Left lung (tissue), 10 donors: ENCODE measurements around the gene ABCG8. TPM values are rescaled to one million over a fixed set of nuclear protein-coding genes. Genes with fewer than 3 reads are reported as not detected.

Experiments used
- ATAC-seq: fragments of 200-7000 bp; cut with Tn5 transposase; one replicate; pipeline ENCODE4 v1.9.1; 2020; ENCODE audit warnings: moderate library complexity
- DNase-seq, 4 donors: peaks; one replicate each; pipeline ENCODE4 v3.0.0-alpha.2; 2013 to 2020
- H3K27ac ChIP-seq, 2 donors: fragments of 200-600 bp; sonication (generic) in 1 of 2; one replicate each; pipeline versions ENCODE4 v1.5.0 to v1.8.0; 2020 to 2021
- H3K27me3 ChIP-seq, 2 donors: fragments of 200-600 bp; sonication (generic) in 1 of 2; one replicate each; pipeline versions ENCODE4 v1.5.0 to v1.8.0; 2020 to 2021
- H3K36me3 ChIP-seq, 2 donors: fragments of 200-600 bp; sonication (generic) in 1 of 2; one replicate each; pipeline versions ENCODE4 v1.5.0 to v1.8.0; 2020 to 2021
- H3K4me1 ChIP-seq, 2 donors: fragments of 200-600 bp; one replicate each; pipeline ENCODE4 v1.8.0; 2021
- H3K4me3 ChIP-seq, 2 donors: fragments of 200-600 bp; sonication (generic) in 1 of 2; one replicate each; pipeline versions ENCODE4 v1.5.0 to v1.8.0; 2020 to 2021; ENCODE audit warnings: mild to moderate bottlenecking in 1 of 2
- H3K9me3 ChIP-seq, 2 donors: fragments of 200-600 bp; sonication (generic) in 1 of 2; one replicate each; pipeline versions ENCODE4 v1.5.0 to v1.8.0; 2020 to 2021
- intact Hi-C, 2 donors: fragments of 100-400 bp; cut with DNase I; formaldehyde crosslinking; loops; one replicate each; pipeline versions ENCODE4 v1.11.2 to v1.14.2; 2022
- polyA plus RNA-seq, 6 donors: library from polyadenylated mRNA; unstranded; fragments of 120-200 nt; gene quantifications; one replicate each; pipeline ENCODE4 v1.2.1, GENCODE V29; 2013; ENCODE audit not compliant: insufficient read length in 6 of 6
- total RNA-seq, 2 donors: library from RNA; stranded (reverse); fragmentation: NEBNext Ultra II Directional; extraction: Animal tissue kit (Norgen Biotek cat#: 25700); gene quantifications; one replicate each; pipeline ENCODE4 v1.2.1, GENCODE V29; 2021
- TF ChIP-seq, protein P1 (sequence below), 2 donors: fragments of 200-600 bp; sonication (generic) in 1 of 2; IDR thresholded peaks; one replicate each; pipeline versions ENCODE4 v1.5.0 to v1.8.0; 2021; ENCODE audit warnings: antibody characterized with exemption in 2 of 2
- donor health status: DM: no; HTN: yes; CAD: no.
- donor health status: DM: no; HTN: no; CAD: no.

The ABCG8 gene
- total and polyA plus RNA-seq, 8 donors = 0.48 to 1.3 (median 0.68) TPM; not detected in 2

DNA sequence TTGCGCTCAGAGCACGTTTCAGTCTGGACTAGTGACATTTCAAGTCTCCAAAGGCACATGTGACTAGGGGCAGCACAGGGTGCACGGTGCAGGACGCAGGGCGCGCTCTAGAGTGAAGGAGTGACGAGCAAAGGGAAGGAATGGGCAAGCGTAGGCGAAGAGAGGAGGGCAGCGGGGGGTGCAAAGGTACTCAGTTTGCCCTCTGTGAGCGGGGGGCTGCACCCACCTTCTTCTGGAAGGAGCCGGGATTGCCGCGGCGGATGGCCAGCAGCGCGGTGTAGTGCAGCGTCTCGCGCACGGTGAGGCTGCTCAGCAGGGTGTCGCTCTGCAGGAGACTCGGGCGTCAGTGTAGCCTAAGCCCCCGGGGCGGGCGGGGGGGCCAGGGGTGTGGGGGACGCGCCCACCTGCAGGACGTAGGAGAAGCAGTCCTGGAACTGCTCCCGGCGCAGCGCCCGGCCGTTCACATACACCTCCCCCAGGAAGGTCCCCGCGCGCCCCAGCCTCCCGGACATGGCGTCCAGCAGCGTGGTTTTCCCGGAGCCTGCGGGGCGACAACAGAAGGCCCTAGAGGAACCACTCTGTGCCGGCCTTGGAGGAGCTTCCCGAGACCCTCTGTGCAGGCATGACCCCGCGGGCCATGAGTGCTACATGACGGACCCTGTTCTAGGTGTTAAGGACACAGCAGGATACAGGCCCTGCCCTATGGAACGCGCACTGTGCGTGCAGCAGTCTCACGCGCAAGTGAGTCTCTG is 7.1 kb upstream of the ABCG8 start:
- peaks cover 11 to 46% of the 10 kb centered on the region in 2 donors for H3K27me3 ChIP-seq
- H3K4me3 ChIP-seq = peak overlapping the region in 1 of 2 donors; percentile 7
- intact Hi-C loops = no loop called here
- H3K9me3 ChIP-seq = no peaks in the 10 kb centered on the region
- TF ChIP-seq, protein P1, sequence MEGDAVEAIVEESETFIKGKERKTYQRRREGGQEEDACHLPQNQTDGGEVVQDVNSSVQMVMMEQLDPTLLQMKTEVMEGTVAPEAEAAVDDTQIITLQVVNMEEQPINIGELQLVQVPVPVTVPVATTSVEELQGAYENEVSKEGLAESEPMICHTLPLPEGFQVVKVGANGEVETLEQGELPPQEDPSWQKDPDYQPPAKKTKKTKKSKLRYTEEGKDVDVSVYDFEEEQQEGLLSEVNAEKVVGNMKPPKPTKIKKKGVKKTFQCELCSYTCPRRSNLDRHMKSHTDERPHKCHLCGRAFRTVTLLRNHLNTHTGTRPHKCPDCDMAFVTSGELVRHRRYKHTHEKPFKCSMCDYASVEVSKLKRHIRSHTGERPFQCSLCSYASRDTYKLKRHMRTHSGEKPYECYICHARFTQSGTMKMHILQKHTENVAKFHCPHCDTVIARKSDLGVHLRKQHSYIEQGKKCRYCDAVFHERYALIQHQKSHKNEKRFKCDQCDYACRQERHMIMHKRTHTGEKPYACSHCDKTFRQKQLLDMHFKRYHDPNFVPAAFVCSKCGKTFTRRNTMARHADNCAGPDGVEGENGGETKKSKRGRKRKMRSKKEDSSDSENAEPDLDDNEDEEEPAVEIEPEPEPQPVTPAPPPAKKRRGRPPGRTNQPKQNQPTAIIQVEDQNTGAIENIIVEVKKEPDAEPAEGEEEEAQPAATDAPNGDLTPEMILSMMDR (IDR thresholded peaks at IDR 0.05) = no peak
- no peaks in the 10 kb centered on the region for H3K36me3 ChIP-seq
- peaks cover 0 to 6% of the 10 kb centered on the region in 2 donors for H3K4me1 ChIP-seq
- ATAC-seq = peak; percentile 22
- H3K27ac ChIP-seq = no peak overlapping the region
- peak in 1 of 4 donors; percentile 9 for DNase-seq

DNA sequence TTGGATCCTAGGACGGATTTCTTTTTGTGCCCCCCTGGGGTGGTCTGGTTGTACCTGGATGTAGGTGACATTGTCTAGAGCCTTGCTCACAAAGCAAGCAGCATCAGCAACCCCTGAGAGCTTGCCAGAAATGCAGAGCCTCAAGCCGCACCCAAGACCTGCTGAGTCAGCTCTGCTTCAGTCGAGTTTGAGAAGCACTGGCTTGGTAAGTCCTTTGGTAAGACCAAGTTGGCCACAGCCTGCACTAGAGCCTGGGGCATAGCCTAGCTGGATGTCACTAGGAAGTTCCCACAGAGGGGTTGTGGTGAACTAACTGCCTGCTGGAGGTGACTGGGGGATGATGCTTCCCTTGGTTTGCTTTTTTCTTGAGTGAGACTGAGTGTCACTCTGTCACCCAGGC is 6.3 kb upstream of the ABCG8 start:
- Histone ChIP-seq H3K27me3 (peaks cover 11 to 46% of the 10 kb centered on the region in 2 donors), H3K36me3 (no peaks in the 10 kb centered on the region), H3K4me3 (no peak overlapping the region), H3K27ac (no peak overlapping the region), H3K9me3 (no peaks in the 10 kb centered on the region), H3K4me1 (peaks cover 0 to 6% of the 10 kb centered on the region in 2 donors)
- DNase-seq (no peak), ATAC-seq (no peak)
- intact Hi-C loops = no loop called here
- TF ChIP-seq, protein P1 (IDR thresholded peaks at IDR 0.05) = no peak

DNA sequence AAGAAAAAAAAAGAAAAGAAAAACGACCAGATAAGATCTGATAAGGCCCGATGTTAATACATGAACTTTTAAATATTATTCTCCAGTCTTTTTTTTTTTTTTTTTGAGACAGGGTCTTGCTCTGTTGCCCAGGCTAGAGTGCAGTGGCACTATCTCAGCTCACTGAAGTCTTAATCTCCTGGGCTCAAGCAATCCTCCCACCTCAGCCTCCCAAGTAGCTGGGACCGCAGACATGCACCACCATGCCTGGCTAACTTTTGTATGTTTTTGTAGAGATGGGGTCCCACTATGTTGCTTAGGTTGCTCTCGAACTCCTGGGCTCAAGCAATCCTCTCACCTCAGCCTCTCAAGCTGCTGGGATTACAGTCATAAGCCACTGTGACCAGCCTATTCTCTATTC is 1.7 kb upstream of the ABCG8 start:
- H3K36me3 ChIP-seq = no peaks in the 10 kb centered on the region
- no peak overlapping the region for H3K4me3 ChIP-seq
- intact Hi-C loops = no loop called here
- H3K27ac ChIP-seq = no peak overlapping the region
- TF ChIP-seq, protein P1 (IDR thresholded peaks at IDR 0.05) = no peak
- peaks cover 0 to 19% of the 10 kb centered on the region in 2 donors for H3K27me3 ChIP-seq
- no peaks in the 10 kb centered on the region for H3K9me3 ChIP-seq
- H3K4me1 ChIP-seq = peaks cover 0 to 4% of the 10 kb centered on the region in 2 donors
- DNase-seq = no peak
- ATAC-seq = no peak

DNA sequence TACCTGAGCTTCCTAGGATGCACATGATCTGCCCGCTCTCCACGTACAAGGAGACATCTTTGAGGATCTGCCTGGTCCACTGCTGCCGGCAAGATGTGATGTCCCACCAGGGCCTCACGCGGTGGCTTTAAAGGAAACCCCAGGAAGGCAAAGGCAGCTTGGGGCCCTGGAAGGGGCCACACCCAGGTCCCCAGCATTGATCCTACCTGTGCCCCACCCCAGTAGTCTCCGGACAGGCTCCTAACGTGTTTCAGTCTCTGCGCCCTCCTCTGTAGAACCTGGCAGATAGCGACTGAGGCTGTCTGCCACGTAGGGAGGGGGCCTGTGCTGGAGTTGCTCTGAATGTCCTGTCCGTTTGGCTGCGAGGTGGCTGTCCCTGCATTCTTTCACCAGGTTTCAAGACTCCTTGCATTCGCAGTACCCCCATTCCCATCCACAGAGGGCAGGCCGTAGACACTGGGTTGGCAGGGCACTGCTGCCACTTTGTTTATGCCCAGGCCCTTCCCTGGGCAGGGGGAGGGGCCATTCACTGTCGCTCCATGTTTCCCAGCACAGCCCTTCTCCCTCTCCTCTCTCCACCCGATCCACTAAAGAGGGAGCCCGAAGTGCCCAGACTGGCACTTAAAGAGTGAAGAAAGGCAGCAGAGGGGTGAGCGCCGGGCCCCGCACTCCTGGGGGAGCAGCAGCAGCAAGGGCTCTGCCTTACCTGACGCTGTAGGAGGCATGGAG is 776 bp upstream of the ABCG8 start:
- TF ChIP-seq, protein P1 (IDR thresholded peaks at IDR 0.05) = no peak
- intact Hi-C loops = no loop called here
- no peak overlapping the region for H3K27ac ChIP-seq
- no peaks in the 10 kb centered on the region for H3K4me1 ChIP-seq
- DNase-seq = no peak
- H3K9me3 ChIP-seq = no peaks in the 10 kb centered on the region
- H3K27me3 ChIP-seq = peaks cover 0 to 9% of the 10 kb centered on the region in 2 donors
- ATAC-seq = no peak
- no peak overlapping the region for H3K4me3 ChIP-seq
- no peaks in the 10 kb centered on the region for H3K36me3 ChIP-seq
